Motor neuron (in vitro differentiated cells): Measurements from ENCODE around the gene PSMD9. TPM values are rescaled to one million over a fixed set of nuclear protein-coding genes. Genes with fewer than 3 reads are reported as not detected.
A peak's percentile ranks its signal among the peaks of the same experiment; 100 is the strongest.
"Not testable (repeated sequence)": the region's sequence is repeated elsewhere in the genome, so short reads cannot be mapped to it uniquely, and the experiment has no call there.

Source experiments
- ATAC-seq, 8 experiments: fragments of 200-7000 bp; cut with Tn5 transposase; replicated peaks in 6 of 8; 2 replicates each; pipeline ENCODE4 v1.8.0; 2021; ENCODE audit warnings: mild to moderate bottlenecking in 8 of 8, moderate library complexity in 8 of 8
- H3K27ac ChIP-seq, 2 donors: fragments of 250-450 bp; sonication (Bioruptor Pico); 2 replicates each; pipeline ENCODE4 v1.9.0; 2021; ENCODE audit warnings: antibody characterized with exemption in 2 of 2, mild to moderate bottlenecking in 2 of 2, moderate library complexity in 1 of 2
- H3K4me1 ChIP-seq, 2 donors: fragments of 250-450 bp; sonication (Bioruptor Pico); replicated peaks in 1 of 2; 2 replicates each; pipeline ENCODE4 v1.6.1; 2021; ENCODE audit warnings: antibody characterized with exemption in 2 of 2, mild to moderate bottlenecking in 2 of 2, moderate library complexity in 1 of 2
- H3K4me3 ChIP-seq, 5 donors: fragments of 250-450 bp; sonication (Bioruptor Pico); 2 replicates each; pipeline ENCODE4 v1.9.0; 2021; ENCODE audit warnings: antibody characterized with exemption in 5 of 5, mild to moderate bottlenecking in 5 of 5, moderate library complexity in 4 of 5
- WGBS, 10 experiments: fragments of 450-650 bp; shearing (Covaris generic); methylation state at CpG; one replicate each; pipeline ENCODE4 v1.0.0; 2022; 5-methylcytosine and 5-hydroxymethylcytosine counted together
- in situ Hi-C, 9 experiments: fragments of 400-800 bp; cut with MboI; loops; one replicate each; pipeline ENCODE4 v1.15.0; 2021; ENCODE audit warnings: low sequenced_read_pairs in 9 of 9, low pct_unique_long_range_greater_than_20kb in 2 of 9; ENCODE audit not compliant: unreplicated experiment in 9 of 9
- total RNA-seq, 8 experiments: library from RNA; unstranded; fragments of 300-600 nt; gene quantifications; 2 replicates each; pipeline versions ENCODE4 v1.2.3 to v1.2.4, GENCODE V29; 2022

PSMD9 gene
- total RNA-seq, 8 experiments from 2014 or later: 25.3 to 135 (median 54.6) TPM

DNA sequence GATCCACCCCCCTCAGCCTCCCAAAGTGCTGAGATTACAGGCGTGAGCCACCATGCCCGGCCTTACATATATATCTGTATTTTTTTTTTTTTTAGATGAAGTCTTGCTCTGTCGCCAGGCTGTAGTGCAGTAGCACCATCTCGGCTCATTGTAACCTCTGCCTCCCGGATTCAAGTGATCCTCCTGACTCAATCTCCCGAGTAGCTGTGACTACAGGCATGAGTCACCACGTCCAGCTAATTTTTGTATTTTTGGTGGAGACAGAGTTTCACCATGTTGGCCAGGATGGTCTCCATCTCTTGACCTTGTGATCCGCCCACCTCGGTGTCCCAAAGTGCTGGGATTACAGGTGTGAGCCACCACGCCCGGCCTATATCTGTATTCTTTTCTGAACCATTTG is 3.5 kb upstream of the PSMD9 start:
- H3K4me1 ChIP-seq, in situ Hi-C loops, H3K27ac ChIP-seq, H3K4me3 ChIP-seq, ATAC-seq: not testable (repeated sequence)
- WGBS, 10 experiments: 40 to 100% (median 87%) methylated on average over 1 to 9 of the region's 11 CpGs; no CpG with 5 or more reads in 1 of the 10 experiments

DNA sequence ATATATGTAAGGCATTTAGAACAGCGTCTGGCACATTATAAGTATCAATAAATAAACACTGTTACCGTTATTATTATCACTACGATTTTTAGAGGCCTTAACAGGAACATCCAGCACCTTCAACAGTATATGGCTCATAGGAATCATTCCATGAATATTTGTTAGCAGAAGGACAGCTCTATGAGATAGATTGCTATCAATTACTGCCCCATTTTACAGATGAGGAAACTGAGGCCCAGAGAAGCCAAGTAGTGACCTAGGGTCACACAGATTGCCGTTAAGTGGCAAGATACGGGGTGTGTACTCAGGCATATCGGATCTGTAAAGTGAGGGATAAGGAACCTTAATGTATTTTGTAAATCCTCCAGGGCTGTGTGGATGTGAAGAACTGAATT is 510 bp upstream of the PSMD9 start:
- peaks cover 6% of the 10 kb centered on the region in 2 donors for H3K4me1 ChIP-seq
- WGBS, 10 experiments: 31 to 96% (median 79%) methylated on average over 1 to 6 of the region's 6 CpGs; no CpG with 5 or more reads in 1 of the 10 experiments
- peak overlapping the region; percentile 62 to 93 for H3K27ac ChIP-seq
- in situ Hi-C loops: no loop called here
- H3K4me3 ChIP-seq: peak overlapping the region; percentile 68 to 88 (median 80)
- ATAC-seq: no peak

DNA sequence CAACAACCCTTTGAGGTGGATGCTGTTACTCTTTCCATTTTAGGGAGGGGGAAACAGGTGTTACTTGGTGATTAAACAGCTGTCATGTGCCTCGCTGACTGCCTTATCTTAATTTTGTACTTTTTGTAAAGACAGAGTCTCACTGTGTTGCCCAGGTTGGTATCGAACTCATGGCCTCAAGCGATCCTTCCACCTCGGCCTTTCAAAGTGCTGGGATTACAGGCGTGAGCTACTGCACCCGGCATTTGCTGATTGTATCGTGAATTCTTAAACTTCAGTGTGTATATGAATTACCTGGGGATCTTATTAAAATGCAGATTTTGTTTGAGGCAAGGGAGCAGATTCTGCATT is 659 bp downstream of the PSMD9 start:
- no peak for ATAC-seq
- in situ Hi-C loops: no loop called here
- Histone ChIP-seq H3K4me1 (peaks cover 10 to 15% of the 10 kb centered on the region in 2 donors), H3K4me3 (peak overlapping the region; percentile 68 to 88 (median 80)), H3K27ac (peak overlapping the region in 1 of 2 donors; percentile 93)
- 0 to 20% (median 0%) methylated on average over 1 to 7 of the region's 7 CpGs; no CpG with 5 or more reads in 1 of the 10 experiments for WGBS, 10 experiments

DNA sequence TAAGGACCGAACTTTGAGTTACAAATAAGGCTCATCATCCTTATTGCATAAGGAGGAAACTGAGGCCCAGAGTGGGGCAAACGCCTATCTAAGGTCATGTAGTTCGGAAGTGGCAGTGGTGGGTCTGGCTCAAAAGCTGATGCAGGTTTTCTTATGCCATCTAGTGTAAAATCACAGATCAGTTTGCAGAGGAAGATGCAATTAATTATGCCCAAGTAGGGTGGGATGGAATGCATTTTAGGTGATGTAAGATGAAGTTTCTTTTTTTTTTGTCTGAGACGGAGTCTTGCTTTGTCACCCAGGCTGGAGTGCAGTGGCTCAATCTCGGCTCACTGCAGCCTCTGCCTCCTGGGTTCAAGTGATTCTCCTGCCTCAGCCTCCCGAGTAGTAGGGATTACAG is 1.1 kb downstream of the PSMD9 start:
- H3K27ac ChIP-seq: peak overlapping the region in 1 of 2 donors; percentile 93

DNA sequence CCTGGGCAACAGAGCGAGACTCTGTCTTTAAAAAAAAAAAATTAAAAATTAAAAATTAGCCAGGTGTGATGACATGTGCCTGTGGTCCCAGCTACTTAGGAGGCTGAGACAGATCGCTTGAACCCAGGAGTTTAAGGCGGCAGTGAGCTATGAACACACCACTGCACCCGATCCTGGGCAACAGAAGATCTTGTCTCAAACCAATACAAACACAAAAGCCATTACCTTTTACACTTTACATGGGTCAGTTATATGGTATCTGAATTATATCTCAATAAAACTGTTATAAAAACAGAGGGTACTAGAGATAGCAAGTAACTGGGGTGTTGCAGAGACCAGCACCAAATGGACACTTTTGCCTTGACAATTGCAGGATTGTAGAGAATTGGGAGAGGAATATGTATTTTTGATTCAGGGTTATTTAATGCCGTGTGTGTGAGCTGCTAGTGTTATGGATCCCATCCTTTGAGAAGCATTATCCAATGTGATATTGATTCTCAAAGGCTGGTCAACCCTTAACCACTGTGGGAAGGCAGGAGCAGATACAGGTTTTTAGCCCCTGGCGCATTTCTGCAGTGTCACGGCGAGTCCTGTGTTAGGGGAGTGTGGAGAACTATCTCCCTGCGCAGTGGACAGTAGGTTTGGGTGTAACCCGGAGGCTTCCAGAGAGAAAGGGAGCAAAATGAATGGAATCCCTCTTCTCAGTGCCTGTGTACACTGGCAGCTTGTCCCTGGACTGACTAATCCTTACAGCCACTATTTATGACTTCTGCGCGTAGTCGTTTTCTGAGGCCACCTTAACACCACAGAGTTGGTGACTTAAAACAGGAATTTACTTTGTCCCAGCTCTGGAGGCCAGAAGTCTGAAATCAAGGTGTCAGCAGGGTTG is 4.3 kb downstream of the PSMD9 start:
- no peak for ATAC-seq
- no peak overlapping the region for H3K27ac ChIP-seq
- H3K4me3 ChIP-seq: no peak overlapping the region
- WGBS, 10 experiments: 73 to 100% (median 90%) methylated on average over 1 to 7 of the region's 13 CpGs; no CpG with 5 or more reads in 1 of the 10 experiments
- in situ Hi-C loops: no loop called here
- peaks cover 10 to 18% of the 10 kb centered on the region in 2 donors for H3K4me1 ChIP-seq

More for the DNA sequence above, 1.1 kb downstream of the PSMD9 start:
- Histone ChIP-seq H3K4me1 (peaks cover 10 to 18% of the 10 kb centered on the region in 2 donors), H3K4me3 (peak overlapping the region; percentile 68 to 88 (median 80))
- in situ Hi-C loops, ATAC-seq: not testable (repeated sequence)
- 0 to 53% (median 19%) methylated on average over 1 to 5 of the region's 6 CpGs; no CpG with 5 or more reads in 4 of the 10 experiments for WGBS, 10 experiments

DNA sequence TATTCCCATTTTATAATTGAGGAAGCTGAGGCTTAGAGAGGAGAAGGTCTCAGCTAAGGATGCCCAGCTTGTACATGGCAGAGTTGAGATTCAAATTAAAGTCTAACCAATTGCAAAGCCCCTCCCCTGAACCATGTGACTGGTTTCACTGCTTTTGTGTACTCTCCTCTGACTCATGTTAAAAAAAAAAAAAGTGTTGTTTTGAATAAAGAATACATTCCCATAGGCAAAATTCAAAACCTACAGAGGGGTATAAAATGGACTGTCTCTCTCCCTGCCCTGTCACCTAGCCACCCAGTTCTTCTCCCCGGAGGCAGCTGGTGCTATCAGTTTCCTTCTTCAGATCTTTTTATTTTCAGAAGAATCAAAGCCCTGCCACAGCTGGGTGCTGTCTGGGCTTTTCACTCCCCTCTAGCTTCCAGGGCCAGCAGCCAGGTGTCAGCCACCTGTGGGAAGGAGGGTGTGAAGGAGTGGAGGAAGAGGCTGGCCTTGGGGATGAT is 5.4 kb downstream of the PSMD9 start:
- WGBS, 10 experiments: 0 to 88% (median 53%) methylated on average over 1 of the region's 1 CpG; no CpG with 5 or more reads in 4 of the 10 experiments
- H3K27ac ChIP-seq: no peak overlapping the region
- ATAC-seq: peak; percentile 59 to 82 (median 64)
- in situ Hi-C loops: no loop called here
- H3K4me3 ChIP-seq: no peak overlapping the region
- H3K4me1 ChIP-seq: peaks cover 10 to 18% of the 10 kb centered on the region in 2 donors

GRCh38 chr12:121894633-121895032 is 6.0 kb downstream of the PSMD9 start:
- WGBS, 10 experiments: 60 to 92% (median 87%) methylated on average over 2 to 7 of the region's 7 CpGs; no CpG with 5 or more reads in 5 of the 10 experiments
- Histone ChIP-seq H3K4me1 (peaks cover 7 to 16% of the 10 kb centered on the region in 2 donors), H3K4me3 (no peak overlapping the region), H3K27ac (no peak overlapping the region)
- in situ Hi-C loops: no loop called here
- peak in 5 of 8 experiments; percentile 24 to 43 (median 29) for ATAC-seq

GRCh38 chr12:121898287-121898686 is 9.7 kb downstream of the PSMD9 start:
- H3K27ac ChIP-seq: no peak overlapping the region
- 50 to 100% (median 89%) methylated on average over 1 to 5 of the region's 5 CpGs; no CpG with 5 or more reads in 3 of the 10 experiments for WGBS, 10 experiments
- peaks cover 4 to 13% of the 10 kb centered on the region in 2 donors for H3K4me1 ChIP-seq
- in situ Hi-C loops: no loop called here
- ATAC-seq: no peak
- no peak overlapping the region for H3K4me3 ChIP-seq

DNA sequence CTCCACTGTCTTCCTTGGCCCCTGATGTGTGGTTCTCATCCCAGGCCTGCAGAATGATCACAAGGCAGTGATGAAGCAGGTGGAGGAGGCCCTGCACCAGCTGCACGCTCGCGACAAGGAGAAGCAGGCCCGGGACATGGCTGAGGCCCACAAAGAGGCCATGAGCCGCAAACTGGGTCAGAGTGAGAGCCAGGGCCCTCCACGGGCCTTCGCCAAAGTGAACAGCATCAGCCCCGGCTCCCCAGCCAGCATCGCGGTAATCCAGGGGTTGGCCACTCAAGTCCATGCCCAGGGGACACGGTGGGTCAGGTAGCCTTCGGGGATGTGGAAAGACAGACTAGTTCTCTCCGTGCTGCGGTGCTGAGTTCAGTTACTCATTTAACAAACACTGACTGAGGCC is 11.0 kb downstream of the PSMD9 start:
- 90 to 100% (median 100%) methylated on average over 1 to 9 of the region's 14 CpGs; no CpG with 5 or more reads in 3 of the 10 experiments for WGBS, 10 experiments
- in situ Hi-C loops: no loop called here
- Histone ChIP-seq H3K4me3 (no peak overlapping the region), H3K4me1 (peaks cover 0 to under 1% of the 10 kb centered on the region in 2 donors), H3K27ac (no peak overlapping the region)
- ATAC-seq: no peak

DNA sequence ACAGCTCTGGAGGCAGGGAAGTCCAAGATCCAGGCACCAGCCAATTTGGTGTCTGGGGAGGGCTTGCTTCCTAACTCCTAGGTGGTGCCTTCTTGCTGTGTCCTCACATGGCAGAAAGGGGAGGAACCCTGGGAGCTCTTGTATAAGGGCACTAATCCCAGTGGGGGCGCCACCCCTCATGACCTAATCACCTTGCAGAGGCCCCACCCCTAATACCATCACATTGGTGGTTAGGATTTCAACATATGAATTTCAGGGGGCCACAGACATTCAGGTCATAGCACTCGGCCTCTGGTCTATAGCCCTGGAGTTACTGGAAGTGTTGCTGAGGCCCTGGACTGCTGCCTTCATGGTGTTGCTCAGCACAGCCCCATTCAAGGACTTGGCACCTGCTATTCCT is 14.6 kb downstream of the PSMD9 start:
- no peak overlapping the region for H3K4me3 ChIP-seq
- in situ Hi-C loops: no loop called here
- 86 to 100% (median 94%) methylated on average over 1 to 2 of the region's 2 CpGs; no CpG with 5 or more reads in 7 of the 10 experiments for WGBS, 10 experiments
- no peak overlapping the region for H3K27ac ChIP-seq
- no peaks in the 10 kb centered on the region for H3K4me1 ChIP-seq
- peak in 3 of 8 experiments; percentile 52 to 60 (median 57) for ATAC-seq

DNA sequence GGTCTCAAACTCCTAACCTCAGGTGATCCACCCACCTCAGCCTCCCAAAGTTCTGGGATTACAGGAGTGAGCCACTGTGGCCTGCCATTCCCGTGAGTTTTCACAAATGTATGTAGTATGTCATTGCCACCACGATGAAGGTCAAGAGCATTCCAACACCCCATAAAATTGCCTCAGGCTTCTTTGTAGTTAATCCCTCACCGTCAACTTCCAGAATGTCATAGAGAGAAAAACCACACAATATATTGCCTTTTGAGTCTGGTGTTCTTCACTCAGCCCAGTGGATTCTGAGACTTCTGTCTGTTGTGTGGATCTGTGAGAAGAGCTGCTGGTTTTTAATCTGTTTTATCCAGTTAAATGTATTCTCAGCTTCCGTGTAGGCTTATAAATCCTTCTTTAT is 17.2 kb downstream of the PSMD9 start:
- Histone ChIP-seq H3K27ac (no peak overlapping the region), H3K4me3 (no peak overlapping the region), H3K4me1 (no peaks in the 10 kb centered on the region)
- ATAC-seq: peak in 1 of 8 experiments; percentile 58
- in situ Hi-C loops: no loop called here
- WGBS, 10 experiments: 29 to 100% (median 93%) methylated on average over 1 to 4 of the region's 4 CpGs; no CpG with 5 or more reads in 2 of the 10 experiments

- peak in 2 of 8 experiments; percentile 20 to 24 for ATAC-seq
- WGBS, 10 experiments: 70 to 100% (median 83%) methylated on average over 1 to 2 of the region's 2 CpGs; no CpG with 5 or more reads in 5 of the 10 experiments
Measured at GRCh38 chr12:121908702-121909101, 20.1 kb downstream of the PSMD9 start.

More at GRCh38 chr12:121908702-121909101, 20.1 kb downstream of the PSMD9 start:
- no peaks in the 10 kb centered on the region for H3K4me1 ChIP-seq
- H3K4me3 ChIP-seq: no peak overlapping the region
- in situ Hi-C loops: no loop called here
- H3K27ac ChIP-seq: no peak overlapping the region
